ENCODE data around the gene C16orf78. TPM values are rescaled to one million over a fixed set of nuclear protein-coding genes. Genes with fewer than 3 reads are reported as not detected.

C16orf78 gene
- total RNA-seq, 4 donors from 2014 or later: not detected

GRCh38 chr16:49431040-49431439, 57.4 kb downstream of the C16orf78 start:
- Histone ChIP-seq H3K27me3 (no peaks in the 10 kb centered on the region), H3K4me1 (no peaks in the 10 kb centered on the region), H3K27ac (no peak overlapping the region), H3K4me3 (replicated peaks in 1 of 3) (no peak overlapping the region), H3K9me3 (no peaks in the 10 kb centered on the region), H3K36me3 (no peaks in the 10 kb centered on the region)
- intact Hi-C loops (cut with DNase I): no loop called here
- no peak for DNase-seq
- TF ChIP-seq POLR2A (IDR thresholded peaks at IDR 0.05): no peak
- TF ChIP-seq, protein P1, sequence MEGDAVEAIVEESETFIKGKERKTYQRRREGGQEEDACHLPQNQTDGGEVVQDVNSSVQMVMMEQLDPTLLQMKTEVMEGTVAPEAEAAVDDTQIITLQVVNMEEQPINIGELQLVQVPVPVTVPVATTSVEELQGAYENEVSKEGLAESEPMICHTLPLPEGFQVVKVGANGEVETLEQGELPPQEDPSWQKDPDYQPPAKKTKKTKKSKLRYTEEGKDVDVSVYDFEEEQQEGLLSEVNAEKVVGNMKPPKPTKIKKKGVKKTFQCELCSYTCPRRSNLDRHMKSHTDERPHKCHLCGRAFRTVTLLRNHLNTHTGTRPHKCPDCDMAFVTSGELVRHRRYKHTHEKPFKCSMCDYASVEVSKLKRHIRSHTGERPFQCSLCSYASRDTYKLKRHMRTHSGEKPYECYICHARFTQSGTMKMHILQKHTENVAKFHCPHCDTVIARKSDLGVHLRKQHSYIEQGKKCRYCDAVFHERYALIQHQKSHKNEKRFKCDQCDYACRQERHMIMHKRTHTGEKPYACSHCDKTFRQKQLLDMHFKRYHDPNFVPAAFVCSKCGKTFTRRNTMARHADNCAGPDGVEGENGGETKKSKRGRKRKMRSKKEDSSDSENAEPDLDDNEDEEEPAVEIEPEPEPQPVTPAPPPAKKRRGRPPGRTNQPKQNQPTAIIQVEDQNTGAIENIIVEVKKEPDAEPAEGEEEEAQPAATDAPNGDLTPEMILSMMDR (IDR thresholded peaks at IDR 0.05): no peak
- WGBS, 2 donors: 79 to 84% methylated on average over 9 of the region's 9 CpGs

GRCh38 chr16:49431591-49432290, 58.1 kb downstream of the C16orf78 start:
- intact Hi-C loops (cut with DNase I): no loop called here
- no peaks in the 10 kb centered on the region for H3K4me1 ChIP-seq
- H3K4me3 ChIP-seq (replicated peaks in 1 of 3): no peak overlapping the region
- no peak for DNase-seq
- 91 to 92% methylated on average over 11 of the region's 11 CpGs for WGBS, 2 donors
- H3K27ac ChIP-seq: no peak overlapping the region
- H3K9me3 ChIP-seq: no peaks in the 10 kb centered on the region
- no peaks in the 10 kb centered on the region for H3K27me3 ChIP-seq
- TF ChIP-seq, protein P1 (IDR thresholded peaks at IDR 0.05): no peak
- no peak for TF ChIP-seq POLR2A (IDR thresholded peaks at IDR 0.05)
- H3K36me3 ChIP-seq: no peaks in the 10 kb centered on the region

GRCh38 chr16:49434733-49435132, 61.1 kb downstream of the C16orf78 start:
- intact Hi-C loops (cut with DNase I): no loop called here
- 91 to 97% methylated on average over 6 of the region's 6 CpGs for WGBS, 2 donors
- no peaks in the 10 kb centered on the region for H3K27me3 ChIP-seq
- H3K27ac ChIP-seq: no peak overlapping the region
- no peaks in the 10 kb centered on the region for H3K9me3 ChIP-seq
- H3K4me1 ChIP-seq: no peaks in the 10 kb centered on the region
- H3K36me3 ChIP-seq: no peaks in the 10 kb centered on the region
- TF ChIP-seq POLR2A (IDR thresholded peaks at IDR 0.05): no peak
- TF ChIP-seq, protein P1 (IDR thresholded peaks at IDR 0.05): no peak
- no peak for DNase-seq
- H3K4me3 ChIP-seq (replicated peaks in 1 of 3): no peak overlapping the region

- TF ChIP-seq, protein P1 (IDR thresholded peaks at IDR 0.05): no peak
- no peak for TF ChIP-seq POLR2A (IDR thresholded peaks at IDR 0.05)
- Histone ChIP-seq H3K36me3 (no peaks in the 10 kb centered on the region), H3K27ac (no peak overlapping the region), H3K9me3 (no peaks in the 10 kb centered on the region), H3K4me3 (replicated peaks in 1 of 3) (no peak overlapping the region), H3K27me3 (no peaks in the 10 kb centered on the region), H3K4me1 (no peaks in the 10 kb centered on the region)
- intact Hi-C loops (cut with DNase I): no loop called here
- whole genome bisulfite sequencing, 2 donors: 58 to 60% methylated on average over 7 of the region's 7 CpGs
- no peak for DNase-seq
Observed at GRCh38 chr16:49436181-49436580, 62.6 kb downstream of the C16orf78 start.

GRCh38 chr16:49437344-49437743, 63.7 kb downstream of the C16orf78 start:
- H3K4me1 ChIP-seq: no peaks in the 10 kb centered on the region
- DNase-seq: no peak
- WGBS, 2 donors: 83 to 84% methylated on average over 5 of the region's 5 CpGs
- H3K27me3 ChIP-seq: no peaks in the 10 kb centered on the region
- no peak overlapping the region for H3K4me3 ChIP-seq (replicated peaks in 1 of 3)
- no peaks in the 10 kb centered on the region for H3K9me3 ChIP-seq
- H3K36me3 ChIP-seq: no peaks in the 10 kb centered on the region
- TF ChIP-seq, protein P1 (IDR thresholded peaks at IDR 0.05): no peak
- TF ChIP-seq POLR2A (IDR thresholded peaks at IDR 0.05): no peak
- H3K27ac ChIP-seq: no peak overlapping the region
- intact Hi-C loops (cut with DNase I): no loop called here
